CD14-positive monocyte (primary cell): ENCODE data around the gene PLPPR3. TPM values are rescaled to one million over a fixed set of nuclear protein-coding genes. Genes with fewer than 3 reads are reported as not detected.

Source experiments
- DNase-seq, 3 donors: peaks; one replicate each; pipeline ENCODE4 v3.0.0-alpha.2; 2011 to 2022
- H2AFZ ChIP-seq: 2 replicates; pipeline ENCODE4 v1.6.0; 2012; ENCODE audit warnings: mild to moderate bottlenecking, low read depth, low read length, inconsistent platforms; ENCODE audit not compliant: insufficient read depth, poor library complexity, severe bottlenecking
- H3K27ac ChIP-seq, 2 donors: 1 replicate in 1 of 2; 2 replicates in 1 of 2; pipeline ENCODE4 v1.5.1; 2012 to 2013; ENCODE audit warnings: low read length in 2 of 2, control low read depth in 1 of 2, inconsistent platforms in 1 of 2, low read depth in 1 of 2, mild to moderate bottlenecking in 1 of 2
- H3K27me3 ChIP-seq, 2 donors: one replicate each; pipeline versions ENCODE4 v1.6.0 to v1.6.1; 2011 to 2013; ENCODE audit warnings: low read length in 2 of 2; ENCODE audit not compliant: control insufficient read depth in 2 of 2, insufficient read depth in 2 of 2
- H3K36me3 ChIP-seq, 2 donors: replicated peaks in 1 of 2; 1 replicate in 1 of 2; 2 replicates in 1 of 2; pipeline versions ENCODE4 v1.5.1 to v1.6.1; 2012 to 2013; ENCODE audit warnings: low read length in 2 of 2, control low read depth in 1 of 2, inconsistent platforms in 1 of 2, mild to moderate bottlenecking in 1 of 2; ENCODE audit not compliant: insufficient read depth in 2 of 2, control insufficient read depth in 1 of 2
- H3K4me1 ChIP-seq, 2 donors: 1 replicate in 1 of 2; 2 replicates in 1 of 2; pipeline versions ENCODE4 v1.5.1 to v1.6.1; 2012 to 2013; ENCODE audit warnings: low read length in 2 of 2, control low read depth in 1 of 2, inconsistent platforms in 1 of 2, mild to moderate bottlenecking in 1 of 2, moderate library complexity in 1 of 2; ENCODE audit not compliant: insufficient read depth in 2 of 2, control insufficient read depth in 1 of 2
- H3K4me2 ChIP-seq: replicated peaks from 2 replicates; pipeline ENCODE3; 2012; ENCODE audit warnings: low read length, moderate library complexity, mild to moderate bottlenecking; ENCODE audit not compliant: poor library complexity, severe bottlenecking; ENCODE audit errors: extremely low read depth
- H3K4me3 ChIP-seq, 3 experiments: fragments of 200-600 bp in 1 of 3; sonication (generic) in 1 of 3; replicated peaks in 1 of 3; 1 replicate in 2 of 3; 2 replicates in 1 of 3; pipeline ENCODE4 v1.5.1; 2011 to 2013; ENCODE audit warnings: low read length in 3 of 3, mild to moderate bottlenecking in 3 of 3, control low read depth in 2 of 3, low read depth in 2 of 3, inconsistent platforms in 1 of 3, moderate library complexity in 1 of 3
- H3K79me2 ChIP-seq: 2 replicates; pipeline ENCODE4 v1.6.0; 2012; ENCODE audit warnings: mild to moderate bottlenecking, control low read depth, inconsistent platforms, low read length, moderate library complexity; ENCODE audit not compliant: insufficient read depth
- H3K9ac ChIP-seq: 2 replicates; pipeline ENCODE4 v1.6.0; 2017; ENCODE audit warnings: low read length, mild to moderate bottlenecking; ENCODE audit not compliant: insufficient read depth, poor library complexity, severe bottlenecking
- H3K9me3 ChIP-seq, 2 donors: replicated peaks in 1 of 2; 1 replicate in 1 of 2; 2 replicates in 1 of 2; pipeline versions ENCODE4 v1.5.1 to v1.6.1; 2012 to 2013; ENCODE audit warnings: low read length in 2 of 2, control low read depth in 1 of 2; ENCODE audit not compliant: control insufficient read depth in 1 of 2, insufficient read depth in 1 of 2
- H4K20me1 ChIP-seq: 2 replicates; pipeline ENCODE4 v1.6.0; 2012; ENCODE audit warnings: mild to moderate bottlenecking, low read length, control low read depth, moderate library complexity; ENCODE audit not compliant: insufficient read depth
- H3K27ac Mint-ChIP-seq, 7 donors: one replicate each; pipeline ENCODE4 v1.8.0; 2020; ENCODE audit warnings: mild to moderate bottlenecking in 7 of 7, mixed read lengths in 7 of 7, moderate library complexity in 6 of 7, inconsistent platforms in 2 of 7
- H3K27me3 Mint-ChIP-seq, 3 donors: one replicate each; pipeline ENCODE4 v1.8.0; 2021 to 2022; ENCODE audit warnings: low read depth in 3 of 3, mild to moderate bottlenecking in 3 of 3, mixed read lengths in 3 of 3, moderate library complexity in 3 of 3, inconsistent platforms in 1 of 3
- H3K36me3 Mint-ChIP-seq, 2 donors: one replicate each; pipeline ENCODE4 v1.8.0; 2020; ENCODE audit warnings: mixed read lengths in 2 of 2, inconsistent platforms in 1 of 2, mild to moderate bottlenecking in 1 of 2
- H3K4me1 Mint-ChIP-seq: one replicate; pipeline ENCODE4 v1.8.0; 2020; ENCODE audit warnings: mild to moderate bottlenecking, mixed read lengths
- H3K4me3 Mint-ChIP-seq, 2 donors: one replicate each; pipeline ENCODE4 v1.8.0; 2020; ENCODE audit warnings: mild to moderate bottlenecking in 2 of 2, mixed read lengths in 2 of 2, moderate library complexity in 1 of 2
- H3K9me3 Mint-ChIP-seq, 7 donors: one replicate each; pipeline ENCODE4 v1.8.0; 2020 to 2022; ENCODE audit warnings: mixed read lengths in 7 of 7, mild to moderate bottlenecking in 6 of 7, moderate library complexity in 6 of 7, inconsistent platforms in 2 of 7
- CTCF ChIP-seq: fragments of 200-600 bp; IDR thresholded peaks from one replicate; pipeline ENCODE4 v1.8.0; 2022; ENCODE audit warnings: antibody characterized with exemption, mild to moderate bottlenecking
- WGBS: methylation state at CpG from one replicate; pipeline ENCODE4 v1.1.5; 2013; ENCODE audit warnings: missing lambda C conversion rate; ENCODE audit not compliant: insufficient coverage; 5-methylcytosine and 5-hydroxymethylcytosine counted together
- intact Hi-C, 2 donors: fragments of 100-400 bp; cut with micrococcal nuclease; formaldehyde crosslinking; loops; one replicate each; pipeline versions ENCODE4 v1.15.0 to v1.15.1; 2023
- polyA plus RNA-seq, 3 donors: library from polyadenylated mRNA; depleted of rRNA in 1 of 3; unstranded in 2 of 3; stranded (reverse) in 1 of 3; fragments of 300-500 nt in 2 of 3; fragments of >200 nt in 1 of 3; fragmentation: Illumina TruSeq in 2 of 3; gene quantifications; 1 replicate in 2 of 3; 2 replicates in 1 of 3; pipeline ENCODE4 v1.2.3, GENCODE V29; 2012 to 2021

Gene PLPPR3
- polyA plus RNA-seq, 3 donors = 1.2 TPM; not detected in 2

DNA sequence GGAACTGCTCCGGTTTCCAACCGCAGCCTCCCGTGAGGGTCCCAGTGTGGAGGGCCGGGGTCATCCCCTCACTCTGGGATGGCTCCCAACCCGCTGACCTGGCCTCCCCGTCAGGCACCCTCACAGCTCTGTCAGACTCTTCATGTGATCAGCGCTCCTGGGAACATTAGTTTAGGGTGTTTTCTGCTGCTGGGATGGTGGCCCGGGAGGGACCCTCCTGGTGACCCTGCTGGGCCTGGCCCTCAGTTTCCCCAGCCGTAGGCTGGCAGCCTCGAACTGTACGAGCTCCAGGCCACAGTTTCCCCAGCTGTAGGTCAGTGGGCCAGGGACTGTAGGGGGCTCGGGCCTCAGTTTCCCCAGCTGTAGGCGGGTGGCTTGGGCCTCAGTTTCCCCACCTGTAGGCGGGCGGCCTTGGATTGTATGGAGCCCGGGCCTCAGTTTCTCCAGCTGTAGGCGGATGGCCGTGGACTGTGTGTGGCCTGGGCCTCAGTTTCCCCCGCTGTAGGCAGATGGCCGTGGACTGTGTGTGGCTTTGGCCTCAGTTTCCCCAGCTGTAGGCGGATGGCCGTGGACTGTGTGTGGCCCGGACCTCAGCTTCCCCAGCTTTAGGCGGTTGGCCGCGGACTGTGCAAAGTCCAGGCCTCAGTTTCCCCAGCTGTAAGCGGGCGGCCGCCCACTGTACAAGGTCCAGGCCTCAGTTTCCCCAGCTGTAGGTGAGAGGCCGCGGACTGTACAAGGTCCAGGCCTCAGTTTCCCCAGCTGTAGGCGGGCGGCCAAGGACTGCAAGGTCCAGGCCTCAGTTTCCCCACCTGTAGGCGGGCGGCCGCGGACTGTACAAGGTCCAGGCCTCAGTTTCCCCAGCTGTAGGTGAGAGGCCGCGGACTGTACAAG lies 25.8 kb downstream of the PLPPR3 start:
- H3K36me3 ChIP-seq = peaks cover 8 to 9% of the 10 kb centered on the region in 2 donors
- DNase-seq = no peak
- H3K4me3 ChIP-seq = peak overlapping the region; percentile 40 to 91 (median 83)
- H4K20me1 ChIP-seq = peaks cover 31% of the 10 kb centered on the region
- peak overlapping the region in 1 of 7 donors; percentile 8 for H3K27ac Mint-ChIP-seq
- H3K9me3 Mint-ChIP-seq = peaks cover 0 to 1% (median 0%) of the 10 kb centered on the region in 7 donors
- peak overlapping the region; percentile 69 for H3K9ac ChIP-seq
- intact Hi-C loops = loop anchor here in 1 of 2 donors (2.0 to 5.0 kb wide), 2 partner anchors 93 to 134 kb away; partner anchors contain the start of gene RNF126
- peak overlapping the region in 1 of 2 donors; percentile 85 for H3K4me3 Mint-ChIP-seq
- H3K4me2 ChIP-seq = peak overlapping the region; percentile 86
- TF ChIP-seq CTCF = no peak
- no peaks in the 10 kb centered on the region for H3K27me3 ChIP-seq
- H2AFZ ChIP-seq = peak overlapping the region; percentile 84
- no peaks in the 10 kb centered on the region for H3K9me3 ChIP-seq
- H3K27me3 Mint-ChIP-seq = peaks cover 0 to 3% (median 1%) of the 10 kb centered on the region in 3 donors
- H3K4me1 ChIP-seq = peaks cover 33 to 37% of the 10 kb centered on the region in 2 donors
- WGBS = 87% methylated on average over 37 of the region's 39 CpGs
- H3K4me1 Mint-ChIP-seq = peaks cover 22% of the 10 kb centered on the region
- H3K79me2 ChIP-seq = peaks cover 37% of the 10 kb centered on the region
- H3K27ac ChIP-seq = peak overlapping the region; percentile 36 to 65
- peaks cover 7 to 12% of the 10 kb centered on the region in 2 donors for H3K36me3 Mint-ChIP-seq

DNA sequence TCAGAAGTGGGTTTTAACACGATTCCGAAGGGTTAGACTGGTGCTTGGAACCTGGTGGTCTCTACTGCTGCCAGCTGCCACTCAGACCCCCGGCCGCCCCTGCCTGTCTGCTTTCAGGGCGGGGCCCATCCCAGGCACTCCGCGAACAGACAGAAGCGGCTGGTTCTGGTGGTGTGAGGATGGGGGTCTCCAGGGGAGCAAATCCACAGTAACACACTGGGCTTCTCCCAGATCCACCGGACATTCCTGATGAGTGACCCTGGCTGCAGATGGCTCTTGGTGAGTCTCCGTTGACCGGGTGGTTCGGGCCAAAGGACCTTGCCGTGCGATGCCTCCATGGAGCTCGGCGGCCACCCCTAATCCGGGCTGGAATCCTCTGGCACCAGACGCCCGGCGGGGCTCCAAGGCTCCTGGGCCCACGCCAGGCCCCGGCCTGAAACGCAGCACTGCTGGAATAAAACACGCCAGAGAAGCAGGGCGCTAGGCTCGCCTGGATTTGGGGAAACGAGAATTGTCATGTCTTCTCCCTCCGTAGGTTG lies 26.6 kb downstream of the PLPPR3 start:
- intact Hi-C loops = loop anchor here in 1 of 2 donors (5.0 kb wide), 1 partner anchor 133 kb away; the partner anchor contains the start of gene RNF126
- H3K4me1 Mint-ChIP-seq = peaks cover 17% of the 10 kb centered on the region
- 97% methylated on average over 19 of the region's 28 CpGs for WGBS

More for the DNA sequence above, 26.6 kb downstream of the PLPPR3 start:
- H3K4me2 ChIP-seq = no peak overlapping the region
- no peak overlapping the region for H3K9ac ChIP-seq
- peaks cover 0 to 1% (median 0%) of the 10 kb centered on the region in 7 donors for H3K9me3 Mint-ChIP-seq
- no peak for DNase-seq
- no peaks in the 10 kb centered on the region for H3K9me3 ChIP-seq
- H2AFZ ChIP-seq = no peak overlapping the region
- no peak overlapping the region for H3K4me3 ChIP-seq
- no peak overlapping the region for H3K4me3 Mint-ChIP-seq
- peaks cover 2 to 6% of the 10 kb centered on the region in 2 donors for H3K36me3 Mint-ChIP-seq
- peaks cover 29% of the 10 kb centered on the region for H3K79me2 ChIP-seq
- H3K27ac ChIP-seq = no peak overlapping the region
- peaks cover 1% of the 10 kb centered on the region in 2 donors for H3K36me3 ChIP-seq
- peak overlapping the region in 1 of 7 donors; percentile 8 for H3K27ac Mint-ChIP-seq
- peaks cover 0 to 3% (median 1%) of the 10 kb centered on the region in 3 donors for H3K27me3 Mint-ChIP-seq
- no peak for TF ChIP-seq CTCF
- peaks cover 23% of the 10 kb centered on the region for H4K20me1 ChIP-seq
- peaks cover 26 to 29% of the 10 kb centered on the region in 2 donors for H3K4me1 ChIP-seq
- H3K27me3 ChIP-seq = no peaks in the 10 kb centered on the region
